CD4-positive, alpha-beta T cell treated with Interleukin-15 for 1 hour (primary cell): ENCODE data around the gene HOXD9.

Experiments used
- DNase-seq: peaks from one replicate; pipeline ENCODE4 v3.0.0-alpha.2; 2020

HOXD9 gene

DNA sequence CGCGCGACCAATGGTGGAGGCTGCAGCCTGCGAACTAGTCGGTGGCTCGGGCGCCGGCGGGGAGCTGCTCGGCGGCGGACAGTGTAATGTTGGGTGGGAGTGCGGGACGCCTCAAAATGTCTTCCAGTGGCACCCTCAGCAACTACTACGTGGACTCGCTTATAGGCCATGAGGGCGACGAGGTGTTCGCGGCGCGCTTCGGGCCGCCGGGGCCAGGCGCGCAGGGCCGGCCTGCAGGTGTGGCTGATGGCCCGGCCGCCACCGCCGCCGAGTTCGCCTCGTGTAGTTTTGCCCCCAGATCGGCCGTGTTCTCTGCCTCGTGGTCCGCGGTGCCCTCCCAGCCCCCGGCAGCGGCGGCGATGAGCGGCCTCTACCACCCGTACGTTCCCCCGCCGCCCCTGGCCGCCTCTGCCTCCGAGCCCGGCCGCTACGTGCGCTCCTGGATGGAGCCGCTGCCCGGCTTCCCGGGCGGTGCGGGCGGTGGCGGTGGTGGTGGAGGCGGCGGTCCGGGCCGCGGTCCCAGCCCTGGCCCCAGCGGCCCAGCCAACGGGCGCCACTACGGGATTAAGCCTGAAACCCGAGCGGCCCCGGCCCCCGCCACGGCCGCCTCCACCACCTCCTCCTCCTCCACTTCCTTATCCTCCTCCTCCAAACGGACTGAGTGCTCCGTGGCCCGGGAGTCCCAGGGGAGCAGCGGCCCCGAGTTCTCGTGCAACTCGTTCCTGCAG, at the start of gene HOXD9:
HOXD9 (plus strand) TSS at position 37 of the 728 bp plus-strand sequence; CDS start at position 87, 50 bp downstream.
- no peak for DNase-seq

DNA sequence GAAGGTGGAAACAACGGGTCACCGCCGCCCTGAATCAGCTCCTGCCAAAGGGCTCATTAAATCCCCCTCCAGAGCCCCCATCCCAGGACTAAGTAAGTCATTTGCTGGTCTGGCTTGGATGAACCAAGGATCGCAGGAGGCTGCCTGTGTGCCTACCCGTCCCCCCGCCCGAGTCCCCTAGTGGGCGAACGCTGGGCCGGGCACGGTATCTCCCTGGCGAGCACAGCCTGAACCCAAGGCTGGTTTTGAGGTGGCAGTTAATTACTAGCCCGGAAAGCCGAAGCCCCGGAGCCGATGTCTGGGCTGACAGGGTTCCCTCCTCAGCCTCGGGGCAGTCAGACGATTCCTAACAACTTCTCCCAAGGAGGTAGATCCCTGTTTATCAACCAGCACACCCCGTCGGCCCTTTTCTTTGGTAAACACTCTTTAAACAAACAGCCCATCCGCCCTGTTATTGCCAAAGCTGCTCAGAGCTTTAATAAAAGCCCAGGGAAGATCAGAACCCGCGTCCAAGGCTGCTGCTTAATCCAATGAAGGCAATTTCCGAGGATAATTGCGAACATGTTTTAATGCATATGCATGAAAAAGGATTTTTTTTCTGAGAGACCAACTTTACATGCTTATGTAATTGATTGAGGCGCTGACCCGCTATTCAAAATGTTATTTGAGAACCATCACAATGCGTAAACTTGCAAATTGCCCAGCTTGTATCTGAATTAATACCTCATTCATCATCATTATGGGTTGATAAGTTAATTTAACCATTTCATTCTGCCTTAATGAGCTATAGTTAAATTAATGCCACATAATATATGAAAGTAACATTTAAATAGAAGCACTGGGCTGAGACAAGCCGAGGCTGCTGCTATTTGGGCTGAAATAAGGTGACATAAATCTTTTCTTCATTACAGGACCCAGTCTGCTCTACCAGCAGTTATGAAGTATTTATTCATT, 49.3 kb upstream of the HOXD9 start:
- no peak for DNase-seq

- DNase-seq, result no peak
Measured at GRCh38 chr2:176074919-176075425, 47.5 kb upstream of the HOXD9 start.

DNA sequence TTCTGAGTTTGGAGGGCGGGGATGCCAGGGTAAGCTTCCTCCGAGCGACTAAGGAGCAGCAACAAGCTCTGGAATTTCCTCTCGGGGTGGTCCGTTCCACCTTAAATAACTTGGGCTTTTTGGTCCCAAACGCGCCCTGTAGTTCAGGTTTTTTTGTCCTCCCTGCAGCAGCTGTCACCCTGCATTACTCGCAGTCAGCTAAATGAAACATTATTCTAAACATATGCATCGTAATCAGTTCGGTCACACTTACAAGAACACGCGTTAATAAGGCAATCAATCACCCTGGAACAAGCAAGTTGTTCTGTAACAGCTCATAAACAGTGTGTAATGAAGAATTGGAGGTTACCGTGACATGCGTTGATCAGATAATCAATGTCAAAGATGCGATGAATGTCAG, 47.0 kb upstream of the HOXD9 start:
- DNase-seq, result no peak

DNA sequence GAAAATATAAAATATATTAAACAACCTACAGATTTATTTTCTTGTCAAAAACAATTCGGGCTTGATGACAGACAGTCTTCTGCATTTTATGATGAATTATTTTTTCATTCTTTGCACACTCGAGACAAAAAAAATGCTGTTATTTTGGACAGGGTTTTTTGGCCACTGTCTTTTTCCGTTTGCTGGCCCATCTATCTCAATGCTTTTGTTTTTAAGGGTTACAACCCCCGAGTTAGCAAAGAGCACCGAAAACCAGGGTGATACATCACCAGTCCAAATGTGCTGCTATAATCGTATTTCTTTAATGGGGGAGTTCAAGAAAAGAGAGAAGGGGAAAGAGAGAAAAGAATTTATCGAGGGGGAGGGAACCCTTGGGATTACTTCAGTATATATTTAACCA, 46.5 kb upstream of the HOXD9 start:
- DNase-seq, result no peak

DNA sequence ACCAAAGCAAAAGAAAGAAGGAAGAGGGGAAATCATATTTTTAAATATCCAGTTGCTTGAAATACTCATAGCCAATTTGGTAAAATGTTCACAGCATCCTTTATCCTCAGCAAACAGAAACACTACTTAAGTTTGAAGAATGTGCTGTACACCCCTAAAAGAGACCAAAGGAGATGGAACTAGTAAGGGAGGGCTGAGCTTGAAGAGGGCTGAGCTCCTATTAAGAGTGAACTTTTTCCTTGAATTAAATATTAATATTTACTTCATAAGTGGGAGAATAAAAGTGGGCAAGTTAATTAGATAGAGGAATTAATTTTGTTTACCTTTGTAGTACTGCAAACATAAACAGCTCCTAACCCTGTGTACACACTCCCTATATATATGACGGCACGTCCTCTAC, 45.7 kb upstream of the HOXD9 start:
- no peak for DNase-seq

DNA sequence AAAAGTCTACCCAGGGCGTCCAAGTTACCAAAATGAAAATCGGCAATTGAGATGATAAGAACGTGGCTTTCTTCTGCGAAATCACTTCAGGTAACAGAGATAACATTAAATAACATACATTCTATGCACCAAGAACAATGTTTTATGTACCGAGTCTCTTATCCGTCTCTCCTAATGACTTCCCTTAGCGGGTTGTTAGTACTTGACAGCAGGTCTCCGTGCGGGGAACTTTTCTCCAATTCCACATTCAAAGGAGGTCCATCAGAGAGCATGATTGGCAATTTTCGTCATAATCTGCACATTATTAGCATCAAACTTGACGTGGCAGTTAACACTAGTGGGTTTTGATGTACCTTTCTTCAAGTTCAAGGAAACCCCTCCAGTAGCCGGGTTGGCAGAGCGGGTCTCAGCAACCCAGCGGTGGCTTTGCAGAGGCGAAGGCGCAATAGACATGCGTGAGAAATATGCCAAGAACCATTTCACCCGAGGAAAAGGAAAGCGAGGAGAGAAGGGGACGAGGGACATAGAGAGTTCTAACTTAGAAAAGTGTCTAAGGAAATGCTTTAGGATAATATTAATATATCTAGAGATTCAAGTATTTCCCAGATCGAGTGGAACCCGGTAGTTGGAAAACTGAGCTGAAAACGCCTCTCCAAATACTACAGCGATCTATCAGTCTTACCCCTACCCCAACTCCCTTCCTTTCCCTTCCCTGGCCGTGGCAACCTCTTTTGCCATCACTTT, 43.8 kb upstream of the HOXD9 start:
- DNase-seq, result no peak

- no peak for DNase-seq
Measured at GRCh38 chr2:176079285-176079830, 43.2 kb upstream of the HOXD9 start.

DNA sequence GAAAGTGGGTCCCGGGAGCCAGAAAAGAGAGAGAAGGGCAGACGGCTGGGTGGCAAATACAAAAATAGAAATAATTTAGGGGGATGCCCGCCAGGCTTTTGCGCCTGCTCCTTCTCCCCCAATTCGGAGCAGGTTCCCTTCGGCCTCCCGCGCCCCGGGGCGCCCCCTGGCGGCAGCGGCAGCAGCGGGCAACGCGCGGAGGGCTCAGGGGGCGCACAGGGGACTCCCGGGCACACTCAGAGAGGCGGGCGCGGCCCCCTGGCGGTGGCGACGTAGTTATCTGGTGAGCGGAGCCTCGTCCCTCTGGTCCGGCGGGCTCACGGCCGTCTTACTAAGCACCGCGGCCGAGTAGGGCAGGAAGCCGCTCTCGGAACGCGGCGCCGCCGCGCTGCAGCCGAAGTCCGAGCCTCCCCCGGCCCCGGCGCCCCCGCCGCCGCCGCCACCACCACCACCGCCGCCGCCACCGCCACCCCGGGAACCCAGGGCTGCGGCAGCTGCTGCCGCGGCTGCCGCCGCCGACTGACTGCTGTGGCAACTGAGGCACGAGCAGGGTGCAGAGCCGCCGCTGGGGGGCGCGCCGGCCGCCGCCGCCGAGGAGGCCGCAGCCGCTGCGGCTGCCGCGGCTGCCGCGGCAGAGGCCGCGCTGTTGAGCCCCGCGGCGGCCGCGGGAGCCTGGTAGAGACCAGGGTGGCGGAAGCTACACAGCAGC, 42.5 kb upstream of the HOXD9 start:
- DNase-seq, result no peak

DNA sequence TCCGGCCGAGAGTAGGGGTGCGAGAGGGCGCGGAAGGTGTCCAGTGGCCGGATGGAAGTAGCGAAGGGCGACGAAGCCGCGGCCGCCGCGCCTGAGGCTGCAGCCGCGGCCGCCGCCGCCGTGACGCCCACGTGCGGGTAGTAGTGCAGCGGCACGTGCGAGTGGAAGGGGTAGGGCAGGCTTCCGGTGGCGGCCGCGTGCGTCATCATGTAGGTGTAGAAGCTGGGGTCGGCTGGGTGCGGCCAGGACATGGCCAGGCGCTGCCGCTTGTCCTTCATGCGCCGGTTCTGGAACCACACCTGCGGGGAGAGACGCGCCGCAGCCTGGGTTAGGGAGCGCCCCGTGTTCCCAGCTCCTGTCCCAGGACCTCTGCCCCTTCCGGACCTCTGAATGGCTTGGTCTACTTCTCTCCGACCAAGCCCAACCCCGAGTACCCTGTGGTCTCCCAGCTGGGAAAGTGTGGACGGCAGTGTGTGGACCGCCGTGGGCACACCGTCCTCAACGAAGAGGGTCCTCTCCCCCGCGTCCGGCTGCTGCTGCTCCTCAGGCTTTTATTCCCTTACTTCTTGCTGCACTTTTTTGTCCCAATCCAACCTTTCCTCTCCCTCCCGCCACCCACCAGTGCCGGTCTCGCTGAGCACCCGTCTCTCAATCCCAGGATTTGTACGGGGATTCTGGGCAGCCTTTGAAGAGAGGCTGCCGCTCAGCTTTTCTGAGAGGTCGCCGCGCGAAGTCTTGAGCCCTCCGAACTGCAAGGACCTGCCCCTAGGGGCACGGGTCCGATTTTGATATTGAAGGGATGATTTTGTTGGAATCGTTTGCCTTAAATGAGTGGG, 41.8 kb upstream of the HOXD9 start:
- DNase-seq, result no peak

GRCh38 chr2:176081376-176081836, 41.1 kb upstream of the HOXD9 start:
- no peak for DNase-seq

GRCh38 chr2:176081837-176082524, 40.5 kb upstream of the HOXD9 start:
- DNase-seq, result no peak

- no peak for DNase-seq
Measured at GRCh38 chr2:176082525-176082823, 40.0 kb upstream of the HOXD9 start.

DNA sequence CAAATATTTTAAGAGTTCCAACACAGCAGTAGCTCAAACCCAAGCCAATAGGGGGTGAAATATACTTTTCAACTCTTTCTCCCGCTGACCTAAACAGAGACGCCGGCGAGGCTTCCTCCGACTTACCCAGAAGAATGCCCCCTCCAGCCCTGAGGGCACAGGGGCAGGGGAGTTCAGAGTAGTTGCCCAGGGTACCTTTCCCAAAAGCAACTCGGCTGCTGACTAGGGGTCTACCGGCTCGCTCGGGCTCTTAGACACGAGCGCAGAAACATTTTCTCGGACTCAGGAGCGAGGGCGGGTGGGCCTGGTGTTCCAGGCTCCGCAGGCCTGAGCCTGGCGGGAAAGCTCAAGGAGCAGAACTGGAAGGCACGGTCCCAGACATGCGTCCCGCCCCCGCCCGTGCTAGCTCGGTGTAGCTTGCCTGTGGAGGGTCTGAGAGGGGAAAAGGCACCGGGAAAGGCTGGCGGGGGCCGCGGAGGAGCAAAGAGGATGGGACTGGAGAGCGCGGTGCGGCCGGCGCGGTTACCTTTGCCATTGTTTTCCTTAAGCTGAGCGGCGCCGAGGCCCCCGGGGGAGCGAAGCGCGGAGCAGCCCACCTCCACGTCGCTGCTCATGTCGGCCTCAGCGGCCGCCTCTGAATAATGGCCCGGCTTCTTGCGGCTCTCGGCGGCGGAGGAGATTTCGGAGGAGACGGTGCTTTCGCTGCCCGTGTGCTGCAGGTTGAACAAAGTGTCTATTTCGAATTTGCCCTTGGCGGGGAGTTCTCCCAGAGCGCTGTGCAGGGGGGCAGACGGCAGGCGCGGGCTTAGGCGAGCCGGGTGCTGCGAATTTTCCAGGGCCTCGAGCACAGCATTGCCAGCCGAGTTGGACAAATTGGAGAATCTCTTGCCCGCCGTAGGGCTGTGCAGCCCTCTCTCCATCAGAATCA, 39.4 kb upstream of the HOXD9 start:
- DNase-seq, result no peak

- no peak for DNase-seq
Measured at GRCh38 chr2:176083796-176084261, 38.7 kb upstream of the HOXD9 start, which contains the start of gene EVX2. Gene EVX2 (minus strand): TSS chr2:176083962. CDS start chr2:176083776, 186 bp downstream.

DNA sequence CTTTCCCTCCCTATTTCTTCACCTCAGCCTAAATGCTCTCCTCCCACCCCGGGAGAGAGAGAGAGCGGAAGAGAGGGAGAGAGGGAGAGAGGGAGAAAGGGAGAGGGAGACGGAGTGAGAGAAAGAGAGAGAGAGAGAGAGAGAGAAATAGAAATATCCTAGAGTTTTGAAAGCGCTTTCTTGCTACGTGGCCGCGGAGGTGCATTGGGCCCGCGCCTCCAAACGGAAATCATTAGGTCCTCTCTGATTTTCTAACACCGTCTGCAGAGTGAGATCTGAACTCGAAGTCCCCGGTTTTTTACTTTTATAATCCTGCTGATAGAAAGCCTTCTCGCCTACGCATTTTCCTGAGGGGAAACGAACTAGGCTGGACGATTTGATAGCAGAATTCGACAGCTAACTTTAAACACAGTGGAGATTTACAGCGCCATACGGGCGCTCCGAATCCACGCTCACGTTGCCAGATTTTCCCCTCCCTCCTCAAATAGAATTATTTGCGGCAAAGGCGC, 37.9 kb upstream of the HOXD9 start:
- no peak for DNase-seq

GRCh38 chr2:176085120-176085788, 37.3 kb upstream of the HOXD9 start:
- no peak for DNase-seq
